Dermis lymphatic vessel endothelial cell (primary cell): ENCODE results near the gene ARHGAP5. TPM values are rescaled to one million over a fixed set of nuclear protein-coding genes. Genes with fewer than 3 reads are reported as not detected.

Experiments used
- total RNA-seq: library from RNA; depleted of rRNA; stranded (reverse); fragments of >200 nt; gene quantifications from 2 replicates; pipeline ENCODE4 v1.2.1, GENCODE V29; 2014

Gene ARHGAP5
- 40.2 and 49.8 TPM in 2 replicates for total RNA-seq

DNA sequence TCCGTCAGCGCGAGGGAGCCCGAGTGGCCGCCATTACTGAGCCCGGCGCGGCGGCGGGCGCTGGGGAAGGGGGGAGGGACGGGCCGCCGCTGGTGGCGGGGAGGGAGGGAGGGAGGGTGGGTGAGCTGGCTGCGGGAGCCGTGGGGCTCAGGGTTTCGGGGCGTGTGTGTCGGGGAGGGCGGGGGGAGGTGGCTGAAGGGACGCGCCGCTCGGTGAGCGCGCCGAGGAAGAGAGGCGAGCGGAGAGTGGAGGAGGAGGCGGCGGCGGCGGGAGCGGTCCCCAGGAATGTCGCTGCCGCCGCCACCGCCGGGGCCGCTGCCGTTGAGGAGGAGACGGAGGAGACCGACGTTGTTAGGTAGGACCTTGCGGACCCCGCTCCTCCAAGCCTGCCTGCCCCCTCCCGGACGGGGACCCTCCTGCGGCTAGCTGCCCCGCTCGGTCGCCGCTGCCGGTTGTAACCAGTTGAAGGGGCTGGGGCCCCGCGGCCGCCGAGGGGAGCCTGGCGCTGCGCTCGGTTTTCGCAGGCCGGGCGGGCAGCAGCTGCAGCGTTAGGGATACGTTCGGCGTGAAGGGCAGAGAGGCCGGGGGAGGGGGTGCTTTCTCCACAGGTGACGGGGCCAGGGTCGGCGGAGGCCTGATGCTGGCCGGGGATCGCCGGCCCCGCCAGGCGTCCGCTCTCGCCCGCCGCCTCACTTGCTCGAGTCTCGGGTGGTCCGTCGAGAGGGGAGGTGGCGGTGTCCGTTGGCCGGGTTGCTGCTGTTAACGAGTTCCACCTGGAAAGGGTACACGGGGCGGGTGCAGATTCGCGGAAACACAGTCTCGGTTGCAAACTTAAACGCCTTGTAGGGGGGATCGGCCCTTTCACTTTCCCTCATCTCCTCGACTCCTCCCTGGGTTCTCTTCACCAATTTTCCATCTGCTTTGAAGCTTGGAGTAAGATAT lies at the start of gene ARHGAP5:
Gene ARHGAP5, plus strand, starts transcription at position 224 of the 942 bp plus-strand sequence. CDS start 13,366 bp downstream, outside the sequence.

GRCh38 chr14:32201816-32202490 lies 124.8 kb downstream of the ARHGAP5 start, which contains the start of gene RNU6-7:
Gene RNU6-7 (plus strand): TSS chr14:32202045.

GRCh38 chr14:32202998-32203882 lies 126.1 kb downstream of the ARHGAP5 start, which contains the start of gene RNU6-8:
Gene RNU6-8 (minus strand): TSS chr14:32203269.

Other genes starting within 250 kb of the ARHGAP5 start
- not detected in 2 replicates for gene RNU6-7, start 124.7 kb downstream of the ARHGAP5 start, total RNA-seq
- gene RNU6-8, start 126.0 kb downstream of the ARHGAP5 start, total RNA-seq = not detected in 2 replicates